Sigmoid colon (tissue), 7 donors: ENCODE results near the gene NMRK2. TPM values are rescaled to one million over a fixed set of nuclear protein-coding genes. Genes with fewer than 3 reads are reported as not detected.

Source experiments
- DNase-seq: peaks from one replicate; pipeline ENCODE4 v3.0.0-alpha.2; 2019
- H3K27ac ChIP-seq, 4 donors: fragments of 200-600 bp; sonication (generic); one replicate each; pipeline ENCODE4 v1.5.1; 2016 to 2019; ENCODE audit warnings: mild to moderate bottlenecking in 1 of 4
- H3K27me3 ChIP-seq, 3 donors: fragments of 200-600 bp; sonication (generic); one replicate each; pipeline ENCODE4 v1.5.1; 2019; ENCODE audit warnings: mild to moderate bottlenecking in 1 of 3
- H3K36me3 ChIP-seq, 4 donors: fragments of 200-600 bp; sonication (generic); one replicate each; pipeline ENCODE4 v1.5.1; 2016 to 2019
- H3K4me1 ChIP-seq, 4 donors: fragments of 200-600 bp; sonication (generic); one replicate each; pipeline ENCODE4 v1.5.1; 2017 to 2019
- H3K4me3 ChIP-seq, 4 donors: fragments of 200-600 bp; sonication (generic); one replicate each; pipeline ENCODE4 v1.5.1; 2017 to 2019; ENCODE audit warnings: mild to moderate bottlenecking in 2 of 4, moderate library complexity in 1 of 4
- H3K9me3 ChIP-seq, 4 donors: fragments of 200-600 bp in 3 of 4; sonication (generic) in 3 of 4; one replicate each; pipeline versions ENCODE4 v1.5.1 to v1.6.1; 2013 to 2019
- EP300 ChIP-seq, 4 donors: sonication (generic); formaldehyde crosslinking; IDR thresholded peaks; one replicate each; pipeline ENCODE4 v1.6.1; 2017; ENCODE audit warnings: antibody characterized with exemption in 4 of 4
- POLR2A ChIP-seq, 2 donors: fragments of 450-650 bp; IDR thresholded peaks; one replicate each; pipeline ENCODE4 v1.6.1; 2016; ENCODE audit warnings: antibody characterized with exemption in 2 of 2, mild to moderate bottlenecking in 2 of 2, moderate library complexity in 2 of 2
- POLR2AphosphoS5 ChIP-seq, 4 donors: sonication (generic); formaldehyde crosslinking; IDR thresholded peaks; one replicate each; pipeline ENCODE4 v1.6.1; 2017; ENCODE audit warnings: antibody characterized with exemption in 4 of 4
- WGBS, 2 donors: extraction: QIAGEN DNeasy Blood & Tissue Kit; methylation state at CpG; one replicate each; pipeline ENCODE4 v1.1.7; 2013; 5-methylcytosine and 5-hydroxymethylcytosine counted together
- intact Hi-C: fragments of 100-400 bp; cut with DNase I; formaldehyde crosslinking; loops from one replicate; pipeline ENCODE4 v1.15.1; 2023
- polyA plus RNA-seq, 3 donors: library from polyadenylated mRNA; stranded (reverse); fragments of 200-250 nt; gene quantifications; one replicate each; pipeline ENCODE4 v1.2.3, GENCODE V29; 2013
- total RNA-seq, 4 donors: library from RNA; depleted of rRNA; stranded (reverse); fragments of >200 nt; gene quantifications; one replicate each; pipeline ENCODE4 v1.1.0, GENCODE V29; 2016
- TF ChIP-seq, protein P1 (sequence below), 4 experiments: fragments of 450-650 bp in 3 of 4; fragments of 200-600 bp in 1 of 4; IDR thresholded peaks; one replicate each; pipeline ENCODE4 v1.5.1; 2016 to 2019; ENCODE audit warnings: antibody characterized with exemption in 4 of 4, mild to moderate bottlenecking in 3 of 4, moderate library complexity in 2 of 4
- donor health status: healthy with polysubstance abuse.
- donor health status: Bipolar disorder and iron deficiency.
- donor health status: healthy.

The NMRK2 gene
- total and polyA plus RNA-seq, 7 donors: 0.19 to 2.4 (median 0.70) TPM; not detected in 3

- intact Hi-C loops: no loop called here
- H3K4me3 ChIP-seq: no peak overlapping the region
- 88 to 91% methylated on average over 14 of the region's 14 CpGs for WGBS, 2 donors
- H3K36me3 ChIP-seq: peaks cover 47 to 58% (median 52%) of the 10 kb centered on the region in 4 donors
- TF ChIP-seq POLR2AphosphoS5 (IDR thresholded peaks at IDR 0.05) (peak in 2 of 4 donors; percentile 16 to 38), POLR2A (IDR thresholded peaks at IDR 0.05) (no peak)
- DNase-seq: no peak
- peaks cover 0 to 17% (median 2%) of the 10 kb centered on the region in 4 donors for H3K4me1 ChIP-seq
- H3K27ac ChIP-seq: peak overlapping the region in 1 of 4 donors; percentile 12
- H3K27me3 ChIP-seq: no peaks in the 10 kb centered on the region
- no peaks in the 10 kb centered on the region for H3K9me3 ChIP-seq
Observed at GRCh38 chr19:3975637-3976087, 42.8 kb downstream of the NMRK2 start.

DNA sequence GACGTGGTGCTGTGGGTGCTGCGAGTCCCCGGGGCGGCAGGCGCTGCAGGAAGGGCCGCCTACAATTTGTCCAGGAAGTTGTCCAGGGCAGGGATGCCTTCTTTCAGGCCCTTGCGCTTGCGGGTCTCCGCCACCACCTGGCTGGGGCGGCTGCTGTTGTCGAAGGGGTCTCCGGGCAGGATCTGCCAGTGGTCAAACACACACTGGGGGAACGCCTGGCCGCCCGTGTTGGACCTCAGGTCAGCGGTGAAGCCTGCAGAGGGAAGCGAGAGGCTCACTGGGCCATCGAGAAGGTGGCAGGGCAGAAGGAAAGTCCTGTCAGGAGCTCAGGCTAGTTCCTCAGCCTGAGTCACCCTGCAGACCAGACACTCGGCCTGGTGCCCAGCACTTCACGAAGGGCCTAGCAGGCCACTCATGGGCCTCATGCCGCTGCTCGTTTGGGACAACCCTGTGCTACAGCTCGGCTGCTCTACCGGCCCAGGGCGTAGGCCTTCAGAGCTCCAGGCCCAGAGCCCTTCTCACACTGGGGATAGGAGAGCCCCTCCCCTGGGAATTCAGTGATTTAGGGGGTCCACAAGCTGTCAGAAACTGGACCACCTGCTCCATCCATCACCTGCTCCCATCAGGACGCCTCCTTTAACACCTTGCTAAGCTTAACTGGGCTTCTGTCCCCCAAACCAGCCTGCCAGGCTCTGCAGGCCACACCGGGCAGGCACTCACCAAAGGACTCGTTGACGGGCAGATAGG is 43.8 kb downstream of the NMRK2 start:
- Histone ChIP-seq H3K4me3 (no peak overlapping the region), H3K9me3 (no peaks in the 10 kb centered on the region), H3K27ac (peak overlapping the region in 2 of 4 donors; percentile 4 to 65), H3K4me1 (peaks cover 0 to 18% (median 0%) of the 10 kb centered on the region in 4 donors), H3K27me3 (no peaks in the 10 kb centered on the region), H3K36me3 (peaks cover 57 to 68% (median 62%) of the 10 kb centered on the region in 4 donors)
- DNase-seq: peak; percentile 66
- intact Hi-C loops: no loop called here
- peak in 1 of 4 donors; percentile 33 for TF ChIP-seq POLR2AphosphoS5 (IDR thresholded peaks at IDR 0.05)
- TF ChIP-seq POLR2A (IDR thresholded peaks at IDR 0.05): no peak
- 92 to 93% methylated on average over 29 of the region's 29 CpGs for WGBS, 2 donors

DNA sequence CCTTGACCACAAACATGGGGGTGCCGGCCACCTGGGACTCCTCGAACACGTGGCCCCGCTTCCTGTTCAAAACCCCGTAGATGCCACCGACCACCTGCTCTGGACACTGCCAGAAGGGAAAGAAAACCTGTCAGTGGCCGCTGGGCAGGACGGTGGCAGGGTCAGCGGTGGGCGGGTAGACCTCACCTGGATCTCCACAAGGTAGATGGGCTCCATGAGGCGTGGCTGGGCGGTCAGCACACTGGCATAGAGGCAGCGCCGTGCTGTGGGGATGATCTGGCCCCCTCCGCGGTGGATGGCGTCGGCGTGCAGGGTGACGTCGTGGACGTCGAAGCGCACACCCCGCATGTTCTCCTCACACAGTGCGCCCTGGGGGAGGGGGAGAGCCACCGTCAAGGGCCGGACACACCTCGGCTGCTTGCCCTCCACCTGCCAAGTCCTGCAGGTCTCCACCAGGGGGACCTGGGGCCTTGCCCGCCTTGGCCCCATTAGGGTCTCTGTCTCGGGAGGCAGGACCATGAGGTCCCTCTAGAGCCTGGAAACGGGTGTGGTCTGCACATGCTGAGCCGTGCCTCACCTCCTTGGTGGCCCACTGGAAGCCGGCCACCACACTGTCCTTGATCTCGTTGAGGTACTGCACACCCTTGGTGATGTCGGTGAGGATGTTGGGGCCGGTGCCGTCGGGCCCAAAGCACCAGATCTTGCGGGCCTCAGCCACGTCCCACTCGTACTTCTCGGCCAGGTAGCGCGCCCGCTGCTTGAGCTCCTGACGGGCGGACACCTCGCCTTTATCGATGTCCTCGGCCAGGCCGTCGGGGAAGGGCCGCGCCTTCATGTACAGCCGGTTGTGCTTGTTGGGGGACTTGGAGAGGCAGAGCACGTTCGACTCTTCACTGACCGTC is 44.6 kb downstream of the NMRK2 start:
- peak overlapping the region in 1 of 4 donors; percentile 65 for H3K27ac ChIP-seq
- peak in 2 of 4 donors; percentile 16 to 18 for TF ChIP-seq POLR2AphosphoS5 (IDR thresholded peaks at IDR 0.05)
- TF ChIP-seq POLR2A (IDR thresholded peaks at IDR 0.05): no peak
- no peak for TF ChIP-seq EP300 (IDR thresholded peaks at IDR 0.05)
- H3K27me3 ChIP-seq: no peaks in the 10 kb centered on the region
- DNase-seq: peak; percentile 67
- peaks cover 65 to 76% (median 70%) of the 10 kb centered on the region in 4 donors for H3K36me3 ChIP-seq
- 93 to 94% methylated on average over 59 of the region's 59 CpGs for WGBS, 2 donors
- intact Hi-C loops: no loop called here
- H3K4me1 ChIP-seq: peaks cover 0 to 26% (median 4%) of the 10 kb centered on the region in 4 donors
- no peaks in the 10 kb centered on the region for H3K9me3 ChIP-seq
- H3K4me3 ChIP-seq: no peak overlapping the region

- WGBS, 2 donors: 93 to 95% methylated on average over 19 of the region's 19 CpGs
- no peaks in the 10 kb centered on the region for H3K27me3 ChIP-seq
- H3K36me3 ChIP-seq: peaks cover 72 to 83% (median 77%) of the 10 kb centered on the region in 4 donors
- TF ChIP-seq POLR2AphosphoS5 (IDR thresholded peaks at IDR 0.05) (no peak), EP300 (IDR thresholded peaks at IDR 0.05) (no peak), POLR2A (IDR thresholded peaks at IDR 0.05) (no peak)
- TF ChIP-seq, protein P1, sequence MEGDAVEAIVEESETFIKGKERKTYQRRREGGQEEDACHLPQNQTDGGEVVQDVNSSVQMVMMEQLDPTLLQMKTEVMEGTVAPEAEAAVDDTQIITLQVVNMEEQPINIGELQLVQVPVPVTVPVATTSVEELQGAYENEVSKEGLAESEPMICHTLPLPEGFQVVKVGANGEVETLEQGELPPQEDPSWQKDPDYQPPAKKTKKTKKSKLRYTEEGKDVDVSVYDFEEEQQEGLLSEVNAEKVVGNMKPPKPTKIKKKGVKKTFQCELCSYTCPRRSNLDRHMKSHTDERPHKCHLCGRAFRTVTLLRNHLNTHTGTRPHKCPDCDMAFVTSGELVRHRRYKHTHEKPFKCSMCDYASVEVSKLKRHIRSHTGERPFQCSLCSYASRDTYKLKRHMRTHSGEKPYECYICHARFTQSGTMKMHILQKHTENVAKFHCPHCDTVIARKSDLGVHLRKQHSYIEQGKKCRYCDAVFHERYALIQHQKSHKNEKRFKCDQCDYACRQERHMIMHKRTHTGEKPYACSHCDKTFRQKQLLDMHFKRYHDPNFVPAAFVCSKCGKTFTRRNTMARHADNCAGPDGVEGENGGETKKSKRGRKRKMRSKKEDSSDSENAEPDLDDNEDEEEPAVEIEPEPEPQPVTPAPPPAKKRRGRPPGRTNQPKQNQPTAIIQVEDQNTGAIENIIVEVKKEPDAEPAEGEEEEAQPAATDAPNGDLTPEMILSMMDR (IDR thresholded peaks at IDR 0.05): no peak
- DNase-seq: no peak
- peaks cover 0 to 32% (median 11%) of the 10 kb centered on the region in 4 donors for H3K4me1 ChIP-seq
- intact Hi-C loops: no loop called here
- H3K27ac ChIP-seq: no peak overlapping the region
- no peaks in the 10 kb centered on the region for H3K9me3 ChIP-seq
- H3K4me3 ChIP-seq: no peak overlapping the region
Observed at GRCh38 chr19:3978145-3978544, 45.3 kb downstream of the NMRK2 start.

DNA sequence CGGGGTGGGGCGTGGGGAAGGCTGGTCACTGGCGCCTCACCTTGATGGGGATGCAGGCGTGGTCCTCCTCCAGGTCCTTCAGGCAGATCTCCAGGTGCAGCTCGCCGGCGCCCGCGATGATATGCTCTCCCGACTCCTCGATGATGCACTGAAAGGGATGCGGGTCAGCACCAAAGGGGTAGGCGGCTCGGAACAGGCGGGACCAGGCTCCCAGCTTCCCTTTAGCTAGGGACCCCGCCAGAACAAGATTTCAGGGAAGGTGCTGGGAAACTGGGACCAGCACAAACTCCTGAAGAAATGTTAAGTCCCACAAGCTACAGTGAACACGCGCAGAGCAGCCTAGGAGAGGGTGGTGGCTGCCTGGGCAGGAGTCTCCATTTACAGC is 46.4 kb downstream of the NMRK2 start:
- Histone ChIP-seq H3K36me3 (peaks cover 82 to 94% (median 88%) of the 10 kb centered on the region in 4 donors), H3K27me3 (no peaks in the 10 kb centered on the region), H3K4me1 (peaks cover 0 to 43% (median 22%) of the 10 kb centered on the region in 4 donors), H3K27ac (no peak overlapping the region), H3K9me3 (no peaks in the 10 kb centered on the region), H3K4me3 (no peak overlapping the region)
- WGBS, 2 donors: 93 to 95% methylated on average over 18 of the region's 18 CpGs
- DNase-seq: no peak
- intact Hi-C loops: no loop called here
- TF ChIP-seq EP300 (IDR thresholded peaks at IDR 0.05) (no peak), POLR2AphosphoS5 (IDR thresholded peaks at IDR 0.05) (no peak), POLR2A (IDR thresholded peaks at IDR 0.05) (no peak)
- TF ChIP-seq, protein P1 (IDR thresholded peaks at IDR 0.05): no peak
